Esophagus (tissue), 2 donors: ENCODE measurements around the gene TMEM89. TPM values are rescaled to one million over a fixed set of nuclear protein-coding genes. Genes with fewer than 3 reads are reported as not detected.
A peak's percentile ranks its signal among the peaks of the same experiment; 100 is the strongest.

Experiments used
- H3K27ac ChIP-seq, 2 donors: one replicate each; pipeline ENCODE4 v1.5.1; 2013; ENCODE audit warnings: low read depth in 2 of 2, mild to moderate bottlenecking in 2 of 2, inconsistent platforms in 1 of 2, low read length in 1 of 2, moderate library complexity in 1 of 2
- H3K27me3 ChIP-seq, 2 donors: one replicate each; pipeline ENCODE4 v1.6.1; 2013; ENCODE audit warnings: low read length in 2 of 2, control low read depth in 1 of 2, mild to moderate bottlenecking in 1 of 2; ENCODE audit not compliant: insufficient read depth in 2 of 2, control insufficient read depth in 1 of 2
- H3K36me3 ChIP-seq, 2 donors: one replicate each; pipeline ENCODE4 v1.6.1; 2013; ENCODE audit warnings: low read length in 1 of 2; ENCODE audit not compliant: control insufficient read depth in 2 of 2, insufficient read depth in 2 of 2
- H3K4me1 ChIP-seq, 2 donors: one replicate each; pipeline ENCODE4 v1.6.1; 2013; ENCODE audit warnings: low read length in 1 of 2; ENCODE audit not compliant: control insufficient read depth in 2 of 2, insufficient read depth in 2 of 2
- H3K4me3 ChIP-seq, 2 donors: one replicate each; pipeline ENCODE4 v1.5.1; 2013; ENCODE audit warnings: low read length in 2 of 2, mild to moderate bottlenecking in 2 of 2, low read depth in 1 of 2, moderate library complexity in 1 of 2
- H3K9me3 ChIP-seq, 2 donors: one replicate each; pipeline ENCODE4 v1.6.1; 2013; ENCODE audit warnings: mild to moderate bottlenecking in 2 of 2, low read depth in 1 of 2, low read length in 1 of 2, moderate library complexity in 1 of 2; ENCODE audit not compliant: control insufficient read depth in 2 of 2, insufficient read depth in 1 of 2
- WGBS, 2 donors: extraction: QIAGEN DNeasy Blood & Tissue Kit; methylation state at CpG; one replicate each; pipeline ENCODE4 v1.1.7; 2013; 5-methylcytosine and 5-hydroxymethylcytosine counted together
- polyA plus RNA-seq, 2 donors: library from polyadenylated mRNA; stranded (reverse); fragments of 200-250 nt; gene quantifications; one replicate each; pipeline ENCODE4 v1.2.3, GENCODE V29; 2013
- donor health status: healthy with polysubstance abuse.
- donor health status: Bipolar disorder and iron deficiency.

The TMEM89 gene
- polyA plus RNA-seq, 2 donors: not detected

DNA sequence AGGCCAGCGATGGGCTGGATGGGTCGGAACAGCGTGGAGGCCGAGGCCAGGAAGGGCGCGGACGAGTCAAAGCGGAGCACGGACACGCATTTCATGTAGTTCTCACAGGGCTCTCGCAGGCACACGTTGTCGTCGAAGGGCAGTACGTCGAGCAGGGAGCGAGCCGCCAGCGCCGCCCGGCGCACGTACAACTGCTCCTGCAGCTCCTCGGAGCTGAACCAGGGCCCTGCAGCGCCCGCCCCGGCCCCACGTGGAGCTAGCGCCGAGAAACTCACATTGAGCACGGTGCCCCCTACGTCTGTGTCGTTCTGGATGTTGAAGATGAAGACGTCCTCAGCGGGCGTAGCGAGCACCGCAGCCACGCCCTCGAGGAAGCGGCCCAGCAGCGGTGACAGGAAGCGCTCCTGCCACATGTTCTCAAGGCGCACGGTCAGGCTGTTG is 35.3 kb upstream of the TMEM89 start:
- H3K36me3 ChIP-seq: no peaks in the 10 kb centered on the region
- H3K27me3 ChIP-seq: no peaks in the 10 kb centered on the region
- H3K4me1 ChIP-seq: peaks cover 6 to 17% of the 10 kb centered on the region in 2 donors
- no peaks in the 10 kb centered on the region for H3K9me3 ChIP-seq
- peak overlapping the region; percentile 28 to 35 for H3K27ac ChIP-seq
- WGBS, 2 donors: 49 to 56% methylated on average over 45 of the region's 45 CpGs
- H3K4me3 ChIP-seq: peak overlapping the region; percentile 52 to 55

DNA sequence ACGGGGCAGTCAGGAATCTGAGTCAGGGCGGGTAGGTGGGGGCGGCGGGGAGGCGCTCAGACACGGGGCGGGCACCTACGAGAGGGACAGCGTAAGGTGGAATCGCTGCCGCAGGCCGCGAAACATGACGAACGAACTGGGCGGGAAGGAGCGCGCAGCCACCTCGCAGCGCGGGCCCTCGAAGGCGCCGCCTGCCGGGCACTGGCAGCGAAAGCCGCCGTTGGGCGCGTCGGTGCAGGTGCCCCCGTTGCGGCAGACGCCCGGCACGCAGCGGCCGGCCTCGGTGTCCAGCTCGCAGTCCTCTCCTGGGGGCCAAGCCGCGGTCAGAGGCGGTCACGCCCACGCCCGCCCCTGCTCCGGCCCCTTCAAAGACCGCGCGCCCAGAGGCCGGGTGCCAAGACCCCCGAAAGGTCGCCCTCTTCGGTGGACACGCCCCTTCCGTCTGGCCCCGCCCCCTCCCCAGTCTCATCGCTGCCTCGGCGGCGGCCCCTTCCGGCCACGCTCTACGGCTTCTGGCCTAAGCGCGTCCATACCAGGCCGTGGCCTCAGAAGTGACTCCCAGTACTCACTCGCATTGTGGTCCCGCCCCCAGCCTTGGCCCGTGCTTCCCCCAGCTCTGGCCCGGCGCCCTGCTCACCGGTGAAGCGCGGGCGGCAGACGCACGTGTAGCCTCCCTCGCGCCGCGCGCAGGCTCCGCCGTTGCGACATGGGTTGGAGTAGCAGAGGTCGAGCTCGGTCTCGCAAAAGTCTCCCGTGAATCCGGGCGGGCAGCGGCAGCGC is 34.7 kb upstream of the TMEM89 start:
- 2 to 4% methylated on average over 61 to 94 of the region's 94 CpGs for WGBS, 2 donors
- Histone ChIP-seq H3K4me3 (peak overlapping the region; percentile 52 to 55), H3K9me3 (no peaks in the 10 kb centered on the region), H3K27me3 (no peaks in the 10 kb centered on the region), H3K4me1 (peaks cover 6 to 14% of the 10 kb centered on the region in 2 donors), H3K36me3 (no peaks in the 10 kb centered on the region), H3K27ac (peak overlapping the region; percentile 35 to 62)

DNA sequence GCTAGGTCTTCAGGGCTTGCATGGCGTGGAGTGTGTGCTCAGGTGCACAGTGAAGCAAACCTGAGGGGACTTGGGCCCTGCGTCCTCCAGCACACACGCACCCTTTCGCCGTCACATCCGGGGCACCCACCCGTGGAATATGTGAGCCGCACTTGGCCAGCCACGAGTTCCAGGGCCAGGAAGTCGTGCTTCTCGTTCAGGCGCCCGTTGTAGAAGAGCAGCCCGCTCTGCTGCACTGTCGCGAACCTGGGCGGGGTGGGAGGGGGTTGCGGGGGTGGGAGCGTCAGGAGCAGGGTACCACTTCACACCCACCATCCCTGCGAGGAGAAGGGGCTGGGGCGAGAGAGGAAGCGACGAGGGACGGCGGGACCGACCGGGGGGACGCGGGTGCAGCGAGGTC is 34.0 kb upstream of the TMEM89 start:
- Histone ChIP-seq H3K36me3 (no peaks in the 10 kb centered on the region), H3K27ac (no peak overlapping the region), H3K9me3 (no peaks in the 10 kb centered on the region), H3K4me3 (peak overlapping the region; percentile 26 to 52), H3K4me1 (peaks cover 6 to 11% of the 10 kb centered on the region in 2 donors), H3K27me3 (no peaks in the 10 kb centered on the region)
- WGBS, 2 donors: 11 to 12% methylated on average over 28 to 30 of the region's 30 CpGs

DNA sequence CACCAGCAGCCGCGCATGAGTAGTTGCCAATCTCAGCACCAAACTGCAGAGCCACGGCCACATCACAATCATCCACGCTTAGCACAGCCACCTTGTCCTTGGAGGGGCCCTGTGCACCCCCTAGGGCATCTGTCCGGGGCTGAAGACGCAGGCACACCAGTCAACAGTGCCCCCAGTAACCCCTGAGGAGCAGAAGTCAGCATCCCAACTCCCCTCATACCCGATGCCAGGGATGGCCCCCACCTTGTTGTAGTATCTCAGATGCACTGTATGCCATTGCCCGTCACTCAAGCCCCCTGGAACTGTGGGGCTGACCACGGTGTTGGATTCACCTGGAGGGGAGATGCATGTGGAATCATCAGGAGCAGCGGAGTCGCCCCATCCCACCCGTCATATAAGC is 33.5 kb upstream of the TMEM89 start:
- Histone ChIP-seq H3K36me3 (no peaks in the 10 kb centered on the region), H3K9me3 (no peaks in the 10 kb centered on the region), H3K4me3 (no peak overlapping the region), H3K27ac (no peak overlapping the region), H3K27me3 (no peaks in the 10 kb centered on the region), H3K4me1 (peaks cover 6 to 11% of the 10 kb centered on the region in 2 donors)
- WGBS, 2 donors: 94% methylated on average over 12 of the region's 12 CpGs

DNA sequence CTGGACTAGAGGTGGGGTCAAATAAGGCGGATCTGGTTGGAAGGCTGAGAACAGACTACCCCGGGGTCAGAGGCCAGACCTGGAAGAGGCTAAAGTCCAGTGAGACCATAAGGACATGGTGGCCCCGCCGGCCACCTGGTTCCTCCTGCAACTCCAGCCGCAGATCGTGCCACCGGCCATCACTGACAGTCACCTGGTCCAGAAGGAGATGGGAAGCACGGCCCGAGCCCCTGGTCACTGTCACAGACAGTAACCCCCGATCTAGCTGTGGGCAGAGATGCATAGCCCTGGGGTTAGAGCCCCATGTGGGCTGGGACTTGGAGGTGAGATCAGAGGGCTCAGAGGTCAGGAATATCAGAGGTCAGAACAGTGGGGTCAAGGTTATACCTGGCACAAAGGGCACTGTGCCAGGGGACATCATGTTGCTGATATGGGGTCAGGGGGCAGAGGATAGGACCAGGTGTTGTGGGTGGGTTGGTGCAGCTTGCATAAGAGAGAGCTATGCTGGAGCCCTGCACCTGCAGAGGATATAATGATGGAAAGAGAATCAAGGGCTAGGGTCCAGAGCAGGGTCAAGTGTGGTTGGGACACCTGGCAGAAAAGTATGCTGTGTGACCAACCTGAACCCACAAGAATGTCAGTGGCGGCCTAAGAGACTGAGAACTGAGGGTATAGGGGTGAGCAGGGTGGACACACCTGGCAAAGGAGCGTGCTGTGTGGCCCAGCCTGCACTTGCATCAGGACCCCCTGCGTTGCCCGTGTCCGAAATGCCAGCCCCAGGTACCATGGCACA is 31.6 kb upstream of the TMEM89 start:
- 95 to 96% methylated on average over 15 of the region's 15 CpGs for WGBS, 2 donors

DNA sequence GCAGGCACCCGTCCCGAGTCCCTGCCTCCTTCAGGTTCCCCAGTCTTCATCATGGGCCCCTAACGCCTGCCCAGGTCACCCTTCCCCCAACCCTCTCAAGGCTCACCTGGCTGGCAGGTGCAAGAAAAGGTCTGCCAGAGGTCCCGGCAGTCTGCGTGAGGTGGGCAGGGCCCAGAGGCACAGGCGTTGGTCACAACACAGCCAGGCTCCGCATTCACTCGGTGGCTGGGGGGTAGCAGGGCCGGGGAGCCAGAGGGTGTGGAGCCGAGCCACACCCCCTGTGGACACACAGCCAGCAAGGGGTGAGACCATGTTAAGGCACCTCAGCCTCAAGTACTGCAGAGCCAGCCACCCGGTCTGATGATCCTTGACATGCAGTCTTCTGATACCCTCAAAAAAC is 30.2 kb upstream of the TMEM89 start:
- H3K36me3 ChIP-seq: no peaks in the 10 kb centered on the region
- no peaks in the 10 kb centered on the region for H3K9me3 ChIP-seq
- H3K27ac ChIP-seq: no peak overlapping the region
- H3K27me3 ChIP-seq: no peaks in the 10 kb centered on the region
- WGBS, 2 donors: 69 to 76% methylated on average over 11 of the region's 11 CpGs
- no peak overlapping the region for H3K4me3 ChIP-seq
- H3K4me1 ChIP-seq: peaks cover 1 to 7% of the 10 kb centered on the region in 2 donors

More for the DNA sequence above, 31.6 kb upstream of the TMEM89 start:
- Histone ChIP-seq H3K4me1 (peaks cover 6 to 11% of the 10 kb centered on the region in 2 donors), H3K36me3 (no peaks in the 10 kb centered on the region), H3K4me3 (no peak overlapping the region), H3K27ac (no peak overlapping the region), H3K27me3 (no peaks in the 10 kb centered on the region), H3K9me3 (no peaks in the 10 kb centered on the region)

DNA sequence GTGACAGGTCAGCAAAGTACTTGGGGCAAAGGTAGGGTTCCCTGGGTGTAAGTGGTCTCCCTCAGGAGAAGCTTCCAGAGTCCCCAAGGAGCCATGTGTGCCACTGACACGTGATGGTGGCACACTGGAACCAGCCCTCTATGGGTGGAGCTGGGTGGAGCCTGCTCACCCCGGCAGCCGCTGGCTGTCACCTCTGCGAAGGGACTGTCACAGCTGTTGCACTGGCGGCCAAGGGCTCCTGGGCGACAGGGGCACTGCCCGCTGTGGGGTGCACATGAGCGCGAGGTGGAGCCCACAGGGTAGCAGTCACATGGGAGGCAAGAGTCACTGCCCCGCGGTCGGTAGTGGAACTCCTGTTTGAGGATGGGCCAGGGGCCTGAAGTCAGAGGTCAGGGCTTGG is 29.2 kb upstream of the TMEM89 start:
- WGBS, 2 donors: 87 to 88% methylated on average over 12 of the region's 12 CpGs
- no peaks in the 10 kb centered on the region for H3K36me3 ChIP-seq
- no peaks in the 10 kb centered on the region for H3K27me3 ChIP-seq
- no peak overlapping the region for H3K4me3 ChIP-seq
- H3K4me1 ChIP-seq: peaks cover 0 to 2% of the 10 kb centered on the region in 2 donors
- H3K9me3 ChIP-seq: no peaks in the 10 kb centered on the region
- H3K27ac ChIP-seq: no peak overlapping the region

DNA sequence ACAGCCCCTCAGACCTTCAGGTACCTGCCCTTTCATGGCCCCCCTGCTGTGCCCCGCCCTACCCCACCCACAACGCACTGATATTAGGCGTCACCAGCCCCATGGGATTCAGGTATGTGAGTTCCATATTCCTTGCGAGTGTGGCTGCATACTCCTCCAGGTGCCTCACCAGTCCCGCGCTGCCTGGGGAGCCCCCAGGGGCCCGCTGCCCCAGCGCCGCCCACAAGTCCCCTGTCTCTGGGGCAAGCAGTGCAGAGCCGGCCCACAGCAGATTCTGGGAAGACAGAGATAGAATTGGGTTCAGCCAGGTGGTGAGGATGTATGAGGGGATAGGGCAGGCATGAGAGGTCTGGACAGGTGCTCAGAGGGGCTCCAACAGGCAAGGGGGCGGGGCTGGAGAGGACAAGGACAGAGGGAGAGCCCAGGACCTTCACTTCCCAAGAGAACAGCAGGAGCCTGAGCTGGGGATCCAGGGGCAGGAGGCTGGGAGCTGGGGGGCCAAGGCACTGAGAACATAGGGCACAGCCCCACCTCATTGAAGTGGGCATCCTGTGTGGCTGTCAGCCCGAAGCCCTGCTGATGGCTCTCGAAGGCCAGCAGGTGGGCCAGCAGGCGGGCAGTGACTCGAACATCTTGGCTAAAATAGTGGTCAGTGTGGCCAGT is 26.8 kb upstream of the TMEM89 start:
- H3K4me1 ChIP-seq: no peaks in the 10 kb centered on the region
- H3K27ac ChIP-seq: no peak overlapping the region
- H3K4me3 ChIP-seq: no peak overlapping the region
- H3K36me3 ChIP-seq: no peaks in the 10 kb centered on the region
- 89 to 90% methylated on average over 15 of the region's 15 CpGs for WGBS, 2 donors
- no peaks in the 10 kb centered on the region for H3K9me3 ChIP-seq
- H3K27me3 ChIP-seq: no peaks in the 10 kb centered on the region

DNA sequence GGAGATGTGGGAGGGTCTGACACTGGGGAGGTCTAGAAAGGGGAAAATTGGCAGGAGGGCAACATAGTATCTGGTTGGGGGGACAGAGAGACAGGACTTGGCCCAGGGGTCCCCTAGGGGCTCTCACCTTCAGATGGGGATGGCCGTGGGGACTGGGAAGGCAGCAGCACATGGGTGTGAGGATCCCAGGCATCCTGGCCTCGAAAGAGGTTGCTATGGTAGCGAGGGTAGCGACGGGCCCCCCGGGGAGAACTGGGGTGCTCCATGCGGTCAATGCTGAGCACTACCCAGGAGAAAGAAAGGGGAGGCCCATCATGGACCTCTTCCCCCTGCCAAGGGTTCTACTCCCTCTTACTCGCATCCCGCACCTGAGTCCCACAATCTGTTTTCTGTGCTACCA is 26.1 kb upstream of the TMEM89 start:
- Histone ChIP-seq H3K27ac (no peak overlapping the region), H3K27me3 (no peaks in the 10 kb centered on the region), H3K9me3 (no peaks in the 10 kb centered on the region), H3K36me3 (no peaks in the 10 kb centered on the region), H3K4me3 (no peak overlapping the region), H3K4me1 (no peaks in the 10 kb centered on the region)
- WGBS, 2 donors: 80 to 89% methylated on average over 4 to 9 of the region's 9 CpGs
